DOHH2 (cell line): ENCODE results near the gene KIAA1614.

ENCODE experiments used
- CTCF ChIP-seq: fragments of 200-600 bp; sonication (generic); IDR thresholded peaks from one replicate; pipeline ENCODE4 v1.5.1; 2014; ENCODE audit warnings: antibody characterized with exemption, mild to moderate bottlenecking, low read depth, low read length; ENCODE audit not compliant: poor library complexity, severe bottlenecking
- EZH2phosphoT487 ChIP-seq: fragments of 200-600 bp; sonication (generic); IDR thresholded peaks from 2 replicates; pipeline ENCODE4 v1.6.1; 2017; ENCODE audit warnings: borderline replicate concordance, mild to moderate bottlenecking, antibody characterized with exemption, low read length, moderate library complexity, mixed read lengths

- TF ChIP-seq CTCF (no peak), EZH2phosphoT487 (no peak)
Observed at GRCh38 chr1:180974236-180974635, 61.5 kb downstream of the KIAA1614 start.
